Measurements from ENCODE around the gene CTCF. TPM values are rescaled to one million over a fixed set of nuclear protein-coding genes. Genes with fewer than 3 reads are reported as not detected.

The CTCF gene
- total RNA-seq, 1 experiment from 2014 or later: 33.1 TPM

DNA sequence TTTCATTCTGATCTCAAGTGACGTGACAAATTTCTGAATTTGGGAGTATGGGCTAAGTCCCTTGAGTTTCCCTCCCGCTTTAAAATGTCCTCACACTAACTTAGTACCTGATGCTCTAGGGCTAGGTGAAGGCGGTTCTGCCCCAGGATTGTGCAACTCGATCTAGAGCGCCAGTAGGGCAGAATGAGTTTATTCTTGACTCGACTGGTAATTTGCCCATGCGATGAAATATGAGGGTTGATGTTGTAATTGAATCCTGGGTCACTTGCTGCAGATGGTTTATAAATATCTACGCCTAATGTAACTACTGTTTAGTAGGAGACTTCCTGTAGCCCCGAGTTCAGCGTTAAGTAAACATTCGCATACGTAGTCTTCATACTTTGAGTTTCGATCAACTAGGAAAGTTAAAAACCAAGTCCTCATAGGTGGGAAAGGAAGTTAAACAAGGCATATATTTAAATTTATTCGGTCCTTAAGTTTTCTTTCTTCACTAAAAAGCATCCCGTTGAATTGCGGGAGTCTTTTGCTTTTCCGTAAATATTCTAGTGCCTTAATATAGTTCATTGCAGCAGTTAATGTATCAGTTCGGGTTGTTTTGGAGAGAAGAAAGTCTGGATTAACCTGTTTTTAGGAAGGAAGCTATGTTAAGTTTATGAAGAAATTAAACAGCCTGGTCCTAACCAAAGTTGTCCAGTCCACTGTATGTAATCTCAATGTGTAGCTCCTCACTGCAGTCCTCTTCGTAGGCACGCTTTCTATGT lies 1.6 kb downstream of the CTCF start:
- no peak for TF ChIP-seq TCF7L2 (IDR thresholded peaks at IDR 0.05; ENCODE audit: low read depth, low read length)
- TF ChIP-seq, protein P1, sequence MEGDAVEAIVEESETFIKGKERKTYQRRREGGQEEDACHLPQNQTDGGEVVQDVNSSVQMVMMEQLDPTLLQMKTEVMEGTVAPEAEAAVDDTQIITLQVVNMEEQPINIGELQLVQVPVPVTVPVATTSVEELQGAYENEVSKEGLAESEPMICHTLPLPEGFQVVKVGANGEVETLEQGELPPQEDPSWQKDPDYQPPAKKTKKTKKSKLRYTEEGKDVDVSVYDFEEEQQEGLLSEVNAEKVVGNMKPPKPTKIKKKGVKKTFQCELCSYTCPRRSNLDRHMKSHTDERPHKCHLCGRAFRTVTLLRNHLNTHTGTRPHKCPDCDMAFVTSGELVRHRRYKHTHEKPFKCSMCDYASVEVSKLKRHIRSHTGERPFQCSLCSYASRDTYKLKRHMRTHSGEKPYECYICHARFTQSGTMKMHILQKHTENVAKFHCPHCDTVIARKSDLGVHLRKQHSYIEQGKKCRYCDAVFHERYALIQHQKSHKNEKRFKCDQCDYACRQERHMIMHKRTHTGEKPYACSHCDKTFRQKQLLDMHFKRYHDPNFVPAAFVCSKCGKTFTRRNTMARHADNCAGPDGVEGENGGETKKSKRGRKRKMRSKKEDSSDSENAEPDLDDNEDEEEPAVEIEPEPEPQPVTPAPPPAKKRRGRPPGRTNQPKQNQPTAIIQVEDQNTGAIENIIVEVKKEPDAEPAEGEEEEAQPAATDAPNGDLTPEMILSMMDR (IDR thresholded peaks at IDR 0.05): no peak
- no peak for TF ChIP-seq SIN3A (IDR thresholded peaks at IDR 0.05; ENCODE audit: borderline replicate concordance, insufficient read depth, low read depth, low read length)
- TF ChIP-seq, protein P2, sequence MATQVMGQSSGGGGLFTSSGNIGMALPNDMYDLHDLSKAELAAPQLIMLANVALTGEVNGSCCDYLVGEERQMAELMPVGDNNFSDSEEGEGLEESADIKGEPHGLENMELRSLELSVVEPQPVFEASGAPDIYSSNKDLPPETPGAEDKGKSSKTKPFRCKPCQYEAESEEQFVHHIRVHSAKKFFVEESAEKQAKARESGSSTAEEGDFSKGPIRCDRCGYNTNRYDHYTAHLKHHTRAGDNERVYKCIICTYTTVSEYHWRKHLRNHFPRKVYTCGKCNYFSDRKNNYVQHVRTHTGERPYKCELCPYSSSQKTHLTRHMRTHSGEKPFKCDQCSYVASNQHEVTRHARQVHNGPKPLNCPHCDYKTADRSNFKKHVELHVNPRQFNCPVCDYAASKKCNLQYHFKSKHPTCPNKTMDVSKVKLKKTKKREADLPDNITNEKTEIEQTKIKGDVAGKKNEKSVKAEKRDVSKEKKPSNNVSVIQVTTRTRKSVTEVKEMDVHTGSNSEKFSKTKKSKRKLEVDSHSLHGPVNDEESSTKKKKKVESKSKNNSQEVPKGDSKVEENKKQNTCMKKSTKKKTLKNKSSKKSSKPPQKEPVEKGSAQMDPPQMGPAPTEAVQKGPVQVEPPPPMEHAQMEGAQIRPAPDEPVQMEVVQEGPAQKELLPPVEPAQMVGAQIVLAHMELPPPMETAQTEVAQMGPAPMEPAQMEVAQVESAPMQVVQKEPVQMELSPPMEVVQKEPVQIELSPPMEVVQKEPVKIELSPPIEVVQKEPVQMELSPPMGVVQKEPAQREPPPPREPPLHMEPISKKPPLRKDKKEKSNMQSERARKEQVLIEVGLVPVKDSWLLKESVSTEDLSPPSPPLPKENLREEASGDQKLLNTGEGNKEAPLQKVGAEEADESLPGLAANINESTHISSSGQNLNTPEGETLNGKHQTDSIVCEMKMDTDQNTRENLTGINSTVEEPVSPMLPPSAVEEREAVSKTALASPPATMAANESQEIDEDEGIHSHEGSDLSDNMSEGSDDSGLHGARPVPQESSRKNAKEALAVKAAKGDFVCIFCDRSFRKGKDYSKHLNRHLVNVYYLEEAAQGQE (IDR thresholded peaks at IDR 0.05; ENCODE audit: insufficient read depth in 1 of 2, low read depth in 2 of 2, low read length in 1 of 2): no peak
- no peak for TF ChIP-seq POLR2AphosphoS5 (IDR thresholded peaks at IDR 0.05; ENCODE audit: low read depth, low read length)
- H3K27ac ChIP-seq (ENCODE audit: low read length): peak overlapping the region; percentile 86
- in situ Hi-C loops (cut with HindIII; ENCODE audit: low pct_unique_long_range_greater_than_20kb, low sequenced_read_pairs): no loop called here

DNA sequence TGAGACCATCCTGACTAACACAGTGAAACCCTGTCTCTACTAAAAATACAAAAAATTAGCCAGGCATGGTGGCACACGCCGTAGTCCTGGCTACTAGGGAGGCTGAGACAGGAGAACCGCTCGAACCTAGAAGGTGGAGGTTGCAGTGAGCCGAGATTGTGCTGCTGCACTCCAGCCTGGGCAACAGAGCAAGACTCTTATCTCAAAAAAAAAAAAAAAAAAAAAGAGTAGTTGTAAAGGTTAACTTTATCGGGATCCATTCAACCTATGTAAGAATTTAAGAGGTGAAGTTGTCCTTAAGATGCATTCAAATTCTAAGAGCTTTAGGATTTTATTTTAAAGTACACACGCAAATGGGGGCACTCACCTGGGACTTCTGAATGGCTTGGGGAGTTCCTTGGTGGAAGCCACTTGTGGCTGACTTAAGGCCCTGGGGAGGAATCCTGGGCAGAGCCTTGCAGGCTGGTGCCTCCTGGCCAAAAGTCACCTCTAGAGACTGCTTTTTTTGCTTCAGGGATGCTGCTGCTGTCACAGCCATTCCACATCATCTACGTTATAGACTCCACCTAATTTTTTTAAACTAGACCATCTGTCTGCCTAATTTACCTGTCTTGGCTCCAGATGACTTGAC lies 3.3 kb downstream of the CTCF start:
- H3K4me1 ChIP-seq (ENCODE audit: control insufficient read depth, insufficient read depth, low read length): peaks cover 11% of the 10 kb centered on the region
- ChIA-PET POLR2A (no interaction called here), CTCF (no interaction called here)
- TF ChIP-seq, protein P2 (IDR thresholded peaks at IDR 0.05; ENCODE audit: insufficient read depth in 1 of 2, low read depth in 2 of 2, low read length in 1 of 2): no peak
- TF ChIP-seq TCF7L2 (IDR thresholded peaks at IDR 0.05; ENCODE audit: low read depth, low read length): no peak
- no peak for TF ChIP-seq SIN3A (IDR thresholded peaks at IDR 0.05; ENCODE audit: borderline replicate concordance, insufficient read depth, low read depth, low read length)
- TF ChIP-seq, protein P1 (IDR thresholded peaks at IDR 0.05): no peak
- no peak for TF ChIP-seq POLR2AphosphoS5 (IDR thresholded peaks at IDR 0.05; ENCODE audit: low read depth, low read length)
- ATAC-seq: no peak
- DNase-seq (ENCODE audit: low read depth, low spot score): no peak
- H3K9me3 ChIP-seq (ENCODE audit: control insufficient read depth, insufficient read depth, low read depth, low read length): no peaks in the 10 kb centered on the region
- no peak overlapping the region for H3K4me3 ChIP-seq (ENCODE audit: low read depth in 2 of 2, low read length in 2 of 2)
- H3K27ac ChIP-seq (ENCODE audit: low read length): no peak overlapping the region
- BruUV-seq (replicated peaks): TSS peak; percentile 64
- in situ Hi-C loops (cut with HindIII; ENCODE audit: low pct_unique_long_range_greater_than_20kb, low sequenced_read_pairs): no loop called here
- no peaks in the 10 kb centered on the region for H3K27me3 ChIP-seq (ENCODE audit: control insufficient read depth, insufficient read depth, low read length)
- peaks cover 5% of the 10 kb centered on the region; the same call in 1 of the 2 replicates for H3K36me3 ChIP-seq (ENCODE audit: control insufficient read depth, insufficient read depth, low read length)
- intact Hi-C loops (cut with micrococcal nuclease; ENCODE audit: unreplicated experiment): no loop called here

More for the DNA sequence above, 1.6 kb downstream of the CTCF start:
- BruUV-seq (replicated peaks): no TSS peak
- CTCF ChIA-PET: interaction anchor here (0.7 to 1.8 kb wide), 2 partner anchors 43 to 67 kb away, joined by 5 to 7 read pairs; no protein-coding TSS in a partner anchor
- Histone ChIP-seq H3K36me3 (ENCODE audit: control insufficient read depth, insufficient read depth, low read length) (peaks cover 5% of the 10 kb centered on the region; the same call in 1 of the 2 replicates), H3K4me1 (ENCODE audit: control insufficient read depth, insufficient read depth, low read length) (peaks cover 11% of the 10 kb centered on the region), H3K27me3 (ENCODE audit: control insufficient read depth, insufficient read depth, low read length) (no peaks in the 10 kb centered on the region), H3K4me3 (ENCODE audit: low read depth in 2 of 2, low read length in 2 of 2) (peak overlapping the region; percentile 78 to 92), H3K9me3 (ENCODE audit: control insufficient read depth, insufficient read depth, low read depth, low read length) (no peaks in the 10 kb centered on the region)
- ATAC-seq (no peak), DNase-seq (ENCODE audit: low read depth, low spot score) (no peak)
- intact Hi-C loops (cut with micrococcal nuclease; ENCODE audit: unreplicated experiment): no loop called here
- POLR2A ChIA-PET: no interaction called here

All from Panc1 (cell line).